ENCODE results near the gene BMX.

DNA sequence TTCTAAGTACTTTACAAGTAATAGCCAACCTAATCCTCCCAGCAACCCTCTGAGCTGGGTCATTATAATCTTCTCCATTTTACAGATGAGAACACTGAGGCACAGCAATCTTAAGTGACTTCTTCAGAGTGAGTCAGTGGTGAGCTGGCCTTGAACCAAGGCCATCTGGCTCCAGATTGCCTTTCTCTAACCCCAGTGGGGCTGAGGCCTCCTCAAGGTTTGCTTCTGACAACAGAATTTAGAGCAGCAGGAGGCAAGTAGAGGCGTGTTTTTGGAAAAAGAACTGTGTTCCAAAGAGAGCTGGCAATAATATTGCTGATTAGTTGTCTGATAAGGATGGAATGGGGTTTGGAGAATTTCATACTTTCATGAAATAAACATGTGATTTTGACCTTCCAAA, 48.7 kb upstream of the BMX start:
- TF ChIP-seq, protein P1, sequence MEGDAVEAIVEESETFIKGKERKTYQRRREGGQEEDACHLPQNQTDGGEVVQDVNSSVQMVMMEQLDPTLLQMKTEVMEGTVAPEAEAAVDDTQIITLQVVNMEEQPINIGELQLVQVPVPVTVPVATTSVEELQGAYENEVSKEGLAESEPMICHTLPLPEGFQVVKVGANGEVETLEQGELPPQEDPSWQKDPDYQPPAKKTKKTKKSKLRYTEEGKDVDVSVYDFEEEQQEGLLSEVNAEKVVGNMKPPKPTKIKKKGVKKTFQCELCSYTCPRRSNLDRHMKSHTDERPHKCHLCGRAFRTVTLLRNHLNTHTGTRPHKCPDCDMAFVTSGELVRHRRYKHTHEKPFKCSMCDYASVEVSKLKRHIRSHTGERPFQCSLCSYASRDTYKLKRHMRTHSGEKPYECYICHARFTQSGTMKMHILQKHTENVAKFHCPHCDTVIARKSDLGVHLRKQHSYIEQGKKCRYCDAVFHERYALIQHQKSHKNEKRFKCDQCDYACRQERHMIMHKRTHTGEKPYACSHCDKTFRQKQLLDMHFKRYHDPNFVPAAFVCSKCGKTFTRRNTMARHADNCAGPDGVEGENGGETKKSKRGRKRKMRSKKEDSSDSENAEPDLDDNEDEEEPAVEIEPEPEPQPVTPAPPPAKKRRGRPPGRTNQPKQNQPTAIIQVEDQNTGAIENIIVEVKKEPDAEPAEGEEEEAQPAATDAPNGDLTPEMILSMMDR (IDR thresholded peaks at IDR 0.05), result no peak
- TF ChIP-seq POLR2AphosphoS5 (IDR thresholded peaks at IDR 0.05) (no peak), EP300 (IDR thresholded peaks at IDR 0.05) (no peak)

All from gastroesophageal sphincter (tissue), 3 donors.